Glutamatergic neuron (in vitro differentiated cells): Measurements from ENCODE around the gene RITA1. TPM values are rescaled to one million over a fixed set of nuclear protein-coding genes. Genes with fewer than 3 reads are reported as not detected.

Experiments used
- DNase-seq: peaks from one replicate; pipeline ENCODE4 v3.0.0; 2022
- H3K27ac Mint-ChIP-seq: one replicate; pipeline ENCODE4 v1.8.0; 2020; ENCODE audit warnings: mild to moderate bottlenecking, mixed read lengths, inconsistent platforms; ENCODE audit not compliant: unreplicated experiment
- H3K27me3 Mint-ChIP-seq: one replicate; pipeline ENCODE4 v1.8.0; 2020; ENCODE audit warnings: mild to moderate bottlenecking, moderate library complexity, mixed read lengths, inconsistent platforms; ENCODE audit not compliant: unreplicated experiment
- H3K36me3 Mint-ChIP-seq: one replicate; pipeline ENCODE4 v1.8.0; 2020; ENCODE audit warnings: mild to moderate bottlenecking, mixed read lengths, inconsistent platforms; ENCODE audit not compliant: unreplicated experiment
- H3K4me1 Mint-ChIP-seq: one replicate; pipeline ENCODE4 v1.8.0; 2020; ENCODE audit warnings: mild to moderate bottlenecking, low read depth, mixed read lengths, inconsistent platforms; ENCODE audit not compliant: unreplicated experiment
- H3K4me3 Mint-ChIP-seq: one replicate; pipeline ENCODE4 v1.8.0; 2020; ENCODE audit warnings: mild to moderate bottlenecking, mixed read lengths, inconsistent platforms; ENCODE audit not compliant: unreplicated experiment
- H3K9me3 Mint-ChIP-seq: one replicate; pipeline ENCODE4 v1.8.0; 2020; ENCODE audit warnings: mild to moderate bottlenecking, moderate library complexity, mixed read lengths, inconsistent platforms; ENCODE audit not compliant: unreplicated experiment
- total RNA-seq: library from RNA; stranded (reverse); fragmentation: NEBNext Ultra II Directional; extraction: Animal tissue kit (Norgen Biotek cat#: 25700); gene quantifications from one replicate; pipeline ENCODE4 v1.2.1, GENCODE V29; 2021; ENCODE audit not compliant: unreplicated experiment
- TF ChIP-seq, protein P1 (sequence below): fragments of 200-600 bp; sonication (generic); IDR thresholded peaks from one replicate; pipeline ENCODE4 v1.5.0; 2021; ENCODE audit not compliant: partially characterized antibody, unreplicated experiment

RITA1 gene
- total RNA-seq, 1 donor from 2014 or later: 6.7 TPM

- no peak for DNase-seq
- H3K36me3 Mint-ChIP-seq: peaks cover 11% of the 10 kb centered on the region
- H3K27me3 Mint-ChIP-seq: peaks cover 4% of the 10 kb centered on the region
- TF ChIP-seq, protein P1, sequence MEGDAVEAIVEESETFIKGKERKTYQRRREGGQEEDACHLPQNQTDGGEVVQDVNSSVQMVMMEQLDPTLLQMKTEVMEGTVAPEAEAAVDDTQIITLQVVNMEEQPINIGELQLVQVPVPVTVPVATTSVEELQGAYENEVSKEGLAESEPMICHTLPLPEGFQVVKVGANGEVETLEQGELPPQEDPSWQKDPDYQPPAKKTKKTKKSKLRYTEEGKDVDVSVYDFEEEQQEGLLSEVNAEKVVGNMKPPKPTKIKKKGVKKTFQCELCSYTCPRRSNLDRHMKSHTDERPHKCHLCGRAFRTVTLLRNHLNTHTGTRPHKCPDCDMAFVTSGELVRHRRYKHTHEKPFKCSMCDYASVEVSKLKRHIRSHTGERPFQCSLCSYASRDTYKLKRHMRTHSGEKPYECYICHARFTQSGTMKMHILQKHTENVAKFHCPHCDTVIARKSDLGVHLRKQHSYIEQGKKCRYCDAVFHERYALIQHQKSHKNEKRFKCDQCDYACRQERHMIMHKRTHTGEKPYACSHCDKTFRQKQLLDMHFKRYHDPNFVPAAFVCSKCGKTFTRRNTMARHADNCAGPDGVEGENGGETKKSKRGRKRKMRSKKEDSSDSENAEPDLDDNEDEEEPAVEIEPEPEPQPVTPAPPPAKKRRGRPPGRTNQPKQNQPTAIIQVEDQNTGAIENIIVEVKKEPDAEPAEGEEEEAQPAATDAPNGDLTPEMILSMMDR: no peak
- no peaks in the 10 kb centered on the region for H3K4me1 Mint-ChIP-seq
- no peak overlapping the region for H3K4me3 Mint-ChIP-seq
- H3K27ac Mint-ChIP-seq: no peak overlapping the region
- peaks cover 4% of the 10 kb centered on the region for H3K9me3 Mint-ChIP-seq
These were observed 6.5 kb upstream of the RITA1 start for GRCh38 chr12:113179023-113179422.

DNA sequence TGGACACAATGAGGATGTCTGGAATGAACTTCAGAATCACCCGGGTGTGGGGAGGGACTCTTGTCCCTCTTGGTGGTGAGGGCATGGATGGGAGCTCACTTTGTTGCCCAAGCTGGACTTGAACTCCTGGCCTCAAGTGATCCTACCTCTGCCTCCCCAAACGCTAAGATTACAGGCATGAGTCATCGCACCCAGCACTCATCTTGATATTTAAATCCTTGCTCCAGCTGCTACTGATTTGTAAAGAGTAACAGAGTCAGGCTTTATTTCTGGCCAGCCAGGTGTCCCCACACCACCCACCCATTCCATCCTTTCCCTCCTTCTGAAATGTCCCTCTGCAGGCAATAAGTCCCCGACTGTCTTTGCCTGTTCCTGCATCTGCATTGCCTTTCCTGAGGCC, 5.2 kb upstream of the RITA1 start:
- Mint-ChIP-seq H3K36me3 (peaks cover 11% of the 10 kb centered on the region), H3K27me3 (peaks cover 1% of the 10 kb centered on the region), H3K4me3 (no peak overlapping the region), H3K27ac (no peak overlapping the region), H3K4me1 (no peaks in the 10 kb centered on the region), H3K9me3 (peaks cover 4% of the 10 kb centered on the region)
- no peak for DNase-seq
- TF ChIP-seq, protein P1: no peak

DNA sequence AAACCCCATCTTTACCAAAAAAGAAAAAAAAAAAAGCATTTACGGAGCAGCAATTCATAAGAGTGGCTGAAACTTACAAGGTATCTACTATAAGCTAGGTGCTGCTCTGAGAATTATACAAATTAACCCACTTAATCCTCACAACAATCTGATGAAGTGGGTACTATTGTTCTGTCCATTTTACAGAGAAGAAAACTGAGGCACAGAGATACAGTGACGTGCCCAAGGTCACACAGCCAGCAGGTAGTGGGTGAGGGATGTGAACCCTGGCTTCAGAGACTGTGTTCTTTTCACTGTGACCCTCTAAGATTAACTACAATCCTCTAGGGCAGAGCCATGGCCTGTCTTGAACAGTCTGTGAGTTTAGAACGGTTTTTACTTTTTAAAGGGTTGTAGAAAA, 3.5 kb upstream of the RITA1 start:
- Mint-ChIP-seq H3K4me1 (peaks cover 5% of the 10 kb centered on the region), H3K4me3 (no peak overlapping the region), H3K27ac (no peak overlapping the region), H3K36me3 (peaks cover 7% of the 10 kb centered on the region), H3K9me3 (peaks cover 4% of the 10 kb centered on the region), H3K27me3 (peaks cover 1% of the 10 kb centered on the region)
- TF ChIP-seq, protein P1: no peak
- DNase-seq: no peak

- peaks cover 5% of the 10 kb centered on the region for H3K4me1 Mint-ChIP-seq
- H3K27ac Mint-ChIP-seq: no peak overlapping the region
- peaks cover 1% of the 10 kb centered on the region for H3K27me3 Mint-ChIP-seq
- H3K9me3 Mint-ChIP-seq: peaks cover 6% of the 10 kb centered on the region
- H3K4me3 Mint-ChIP-seq: no peak overlapping the region
- H3K36me3 Mint-ChIP-seq: no peaks in the 10 kb centered on the region
- TF ChIP-seq, protein P1: no peak
- DNase-seq: no peak
These were observed 2.4 kb upstream of the RITA1 start for GRCh38 chr12:113183030-113183589.

DNA sequence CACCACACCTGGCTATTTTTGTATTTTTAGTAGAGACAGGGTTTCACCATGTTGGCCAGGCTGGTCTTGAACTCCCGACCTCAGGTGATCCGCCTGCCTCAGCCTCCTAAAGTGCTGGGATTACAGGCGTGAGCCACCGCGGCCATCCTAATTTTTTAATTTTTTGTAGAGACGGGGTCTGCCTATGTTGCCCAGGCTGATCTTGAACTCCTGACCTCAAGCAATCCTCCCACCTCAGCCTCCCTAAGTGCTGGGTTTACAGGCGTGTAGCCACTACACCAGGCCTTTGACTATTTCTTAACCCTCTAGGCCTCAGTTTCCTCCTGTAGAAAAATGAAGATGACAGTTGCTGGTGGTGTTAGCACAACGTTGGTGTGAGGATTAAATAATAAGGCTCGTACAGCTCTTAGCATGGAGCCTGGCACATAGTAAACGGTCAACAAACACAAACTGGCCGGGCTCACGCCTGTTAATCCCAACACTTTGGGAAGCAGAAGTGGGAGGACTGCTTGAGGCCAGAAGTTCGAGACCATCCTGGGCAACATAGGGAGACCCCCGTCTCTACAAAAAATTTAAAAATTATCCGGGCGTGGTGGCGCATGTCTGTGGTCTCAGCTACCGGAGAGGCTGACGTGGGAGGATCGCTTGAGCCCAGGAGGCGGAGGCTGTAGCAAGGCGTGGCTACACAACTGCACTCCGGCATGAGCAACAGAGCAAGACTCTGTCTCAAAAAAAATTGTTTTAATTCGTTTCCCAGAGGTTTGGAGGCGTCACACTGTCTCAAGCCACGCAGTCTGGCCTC, 1.2 kb upstream of the RITA1 start:
- Mint-ChIP-seq H3K36me3 (no peaks in the 10 kb centered on the region), H3K4me3 (peak overlapping the region; percentile 74), H3K27ac (peak overlapping the region; percentile 52), H3K9me3 (peaks cover 6% of the 10 kb centered on the region), H3K4me1 (peaks cover 5% of the 10 kb centered on the region), H3K27me3 (peaks cover 1% of the 10 kb centered on the region)
- no peak for DNase-seq
- TF ChIP-seq, protein P1: no peak
